SK-N-MC (cell line): ENCODE results near the gene DHX9.

Experiments used
- DNase-seq: peaks from one replicate; pipeline ENCODE4 v3.0.0-alpha.2; 2011; ENCODE audit warnings: low read depth, low spot score
- H3K27ac ChIP-seq: fragments of 200-600 bp; sonication (generic); 2 replicates; pipeline ENCODE4 v1.5.1; 2016; ENCODE audit warnings: mixed run types
- H3K36me3 ChIP-seq: fragments of 200-600 bp; sonication (generic); 2 replicates; pipeline ENCODE4 v1.6.1; 2017; ENCODE audit warnings: antibody characterized with exemption, low read length, mixed read lengths; ENCODE audit not compliant: insufficient read depth
- H3K4me3 ChIP-seq: fragments of 200-600 bp; sonication (generic); 2 replicates; pipeline ENCODE4 v1.5.1; 2016
- H3K9ac ChIP-seq: fragments of 200-600 bp; sonication (generic); 2 replicates; pipeline ENCODE4 v1.8.0; 2017; ENCODE audit warnings: mixed run types, mixed read lengths; ENCODE audit not compliant: insufficient read length
- H3K9me3 ChIP-seq: fragments of 200-600 bp; sonication (generic); 2 replicates; pipeline ENCODE4 v1.6.1; 2017; ENCODE audit warnings: low read depth, mild to moderate bottlenecking, antibody characterized with exemption, low read length, moderate library complexity, mixed read lengths
- EZH2 ChIP-seq: fragments of 200-600 bp; sonication (generic); IDR thresholded peaks from one replicate; pipeline ENCODE4 v1.6.1; 2017; ENCODE audit warnings: antibody characterized with exemption
- FOXP2 ChIP-seq: optimal IDR thresholded peaks from 2 replicates; pipeline ENCODE3; 2011; ENCODE audit warnings: mild to moderate bottlenecking, moderate library complexity; ENCODE audit not compliant: insufficient read depth; ENCODE audit errors: extremely low read length, control extremely low read depth
- POLR2AphosphoS5 ChIP-seq: IDR thresholded peaks from 2 replicates; pipeline ENCODE4 v1.6.1; 2012; ENCODE audit warnings: mild to moderate bottlenecking, low read depth, low read length, borderline replicate concordance

Gene DHX9

GRCh38 chr1:182869241-182869666 is 30.1 kb downstream of the DHX9 start:
- Histone ChIP-seq H3K36me3 (peaks cover 99% of the 10 kb centered on the region), H3K27ac (no peak overlapping the region)
- TF ChIP-seq POLR2AphosphoS5: no peak
- TF ChIP-seq EZH2: no peak

GRCh38 chr1:182872881-182873280 is 33.7 kb downstream of the DHX9 start:
- Histone ChIP-seq H3K36me3 (peaks cover 99% of the 10 kb centered on the region), H3K27ac (peak overlapping the region; percentile 11; the same call in 1 of the 2 replicates), H3K4me3 (no peak overlapping the region), H3K9me3 (no peaks in the 10 kb centered on the region), H3K9ac (no peak overlapping the region)
- TF ChIP-seq EZH2 (no peak), POLR2AphosphoS5 (no peak), FOXP2 (no peak)
- DNase-seq: no peak

More at GRCh38 chr1:182869241-182869666, 30.1 kb downstream of the DHX9 start:
- Histone ChIP-seq H3K4me3 (no peak overlapping the region), H3K9me3 (no peaks in the 10 kb centered on the region), H3K9ac (no peak overlapping the region)
- DNase-seq: no peak

DNA sequence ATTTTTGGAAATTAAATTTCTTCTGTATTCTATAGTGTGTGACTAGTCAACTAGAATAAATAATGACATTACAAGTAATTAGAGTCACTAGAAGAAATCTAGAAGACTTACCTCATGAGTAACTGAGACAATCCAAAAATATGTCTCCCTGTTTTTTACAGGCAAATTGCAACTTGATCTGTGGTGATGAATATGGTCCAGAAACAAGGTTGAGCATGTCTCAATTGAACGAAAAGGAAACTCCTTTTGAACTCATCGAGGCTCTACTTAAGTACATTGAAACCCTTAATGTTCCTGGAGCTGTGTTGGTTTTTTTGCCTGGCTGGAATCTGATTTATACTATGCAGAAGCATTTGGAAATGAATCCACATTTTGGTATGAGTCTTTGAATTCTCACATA is 36.7 kb downstream of the DHX9 start:
- Histone ChIP-seq H3K9ac (no peak overlapping the region), H3K4me3 (no peak overlapping the region), H3K36me3 (peaks cover 100% of the 10 kb centered on the region), H3K27ac (no peak overlapping the region), H3K9me3 (no peaks in the 10 kb centered on the region)
- DNase-seq: no peak
- TF ChIP-seq EZH2: no peak
- TF ChIP-seq POLR2AphosphoS5: no peak
- no peak for TF ChIP-seq FOXP2

- no peak overlapping the region for H3K4me3 ChIP-seq
- no peaks in the 10 kb centered on the region for H3K9me3 ChIP-seq
- H3K9ac ChIP-seq: no peak overlapping the region
- peaks cover 100% of the 10 kb centered on the region for H3K36me3 ChIP-seq
- TF ChIP-seq EZH2: no peak
- no peak for TF ChIP-seq POLR2AphosphoS5
- H3K27ac ChIP-seq: no peak overlapping the region
- no peak for DNase-seq
These were observed 38.2 kb downstream of the DHX9 start for GRCh38 chr1:182877331-182877730.

- H3K36me3 ChIP-seq: peaks cover 100% of the 10 kb centered on the region
- no peak for DNase-seq
- no peaks in the 10 kb centered on the region for H3K9me3 ChIP-seq
- no peak for TF ChIP-seq EZH2
- TF ChIP-seq POLR2AphosphoS5: no peak
- no peak for TF ChIP-seq FOXP2
- no peak overlapping the region for H3K27ac ChIP-seq
- no peak overlapping the region for H3K9ac ChIP-seq
- no peak overlapping the region for H3K4me3 ChIP-seq
These were observed 38.7 kb downstream of the DHX9 start for GRCh38 chr1:182877842-182878241.

DNA sequence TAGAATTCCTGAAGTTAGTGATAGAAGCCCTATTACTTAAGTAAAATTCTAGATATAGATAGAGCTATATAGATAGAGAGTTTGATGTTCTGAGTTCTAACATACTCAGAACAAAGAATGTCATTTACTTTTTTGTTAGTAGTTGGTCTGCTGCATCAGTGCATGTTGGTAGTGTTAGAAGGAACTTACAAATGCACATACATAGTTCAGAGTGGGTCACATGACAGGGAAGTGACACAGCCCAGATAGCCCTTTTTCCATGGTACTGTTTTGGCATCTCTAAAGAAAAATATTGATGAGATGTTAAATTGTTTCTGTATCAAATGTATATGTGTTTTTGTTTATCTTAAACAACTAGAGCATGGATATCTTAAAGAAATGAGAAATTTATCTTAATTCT is 45.7 kb downstream of the DHX9 start:
- Histone ChIP-seq H3K4me3 (no peak overlapping the region), H3K27ac (no peak overlapping the region), H3K9me3 (no peaks in the 10 kb centered on the region), H3K36me3 (peaks cover 98% of the 10 kb centered on the region), H3K9ac (no peak overlapping the region)
- no peak for TF ChIP-seq FOXP2
- TF ChIP-seq POLR2AphosphoS5: no peak
- TF ChIP-seq EZH2: no peak
- DNase-seq: no peak

- H3K4me3 ChIP-seq: no peak overlapping the region
- H3K9me3 ChIP-seq: no peaks in the 10 kb centered on the region
- DNase-seq: no peak
- H3K36me3 ChIP-seq: peaks cover 93% of the 10 kb centered on the region
- H3K27ac ChIP-seq: no peak overlapping the region
- no peak overlapping the region for H3K9ac ChIP-seq
- no peak for TF ChIP-seq FOXP2
- no peak for TF ChIP-seq EZH2
- TF ChIP-seq POLR2AphosphoS5: no peak
These were observed 46.4 kb downstream of the DHX9 start for GRCh38 chr1:182885591-182885990.

GRCh38 chr1:182886985-182887384 is 47.8 kb downstream of the DHX9 start:
- H3K36me3 ChIP-seq: peaks cover 79% of the 10 kb centered on the region
- no peak overlapping the region for H3K9ac ChIP-seq
- H3K4me3 ChIP-seq: no peak overlapping the region
- no peak for DNase-seq
- no peaks in the 10 kb centered on the region for H3K9me3 ChIP-seq
- TF ChIP-seq POLR2AphosphoS5 (no peak), FOXP2 (no peak), EZH2 (no peak)
- no peak overlapping the region for H3K27ac ChIP-seq

- Histone ChIP-seq H3K27ac (peak overlapping the region; percentile 62; the same call in 1 of the 2 replicates), H3K9ac (no peak overlapping the region), H3K36me3 (peaks cover 60% of the 10 kb centered on the region), H3K9me3 (no peaks in the 10 kb centered on the region), H3K4me3 (no peak overlapping the region)
- TF ChIP-seq EZH2 (no peak), FOXP2 (no peak), POLR2AphosphoS5 (peak; percentile 44)
- no peak for DNase-seq
These were observed 49.8 kb downstream of the DHX9 start for GRCh38 chr1:182888736-182889531.
